K562 (cell line): Measurements from ENCODE around the gene URI1.

Experiments
- HMG20A ChIP-seq: fragments of 450-650 bp; formaldehyde crosslinking; conservative IDR thresholded peaks from 2 replicates; pipeline ENCODE4 v1.4.0; 2020; ENCODE audit warnings: mild to moderate bottlenecking, mixed read lengths
- POLR2A ChIP-seq: fragments of 450-650 bp; conservative IDR thresholded peaks from 2 replicates; pipeline ENCODE4 v1.6.1; 2016
- SRF ChIP-seq, 2 experiments: fragments of 250-450, 450-650 bp in 1 of 2; sonication (Bioruptor Pico) in 1 of 2; sonication (generic) in 1 of 2; formaldehyde crosslinking; IDR thresholded peaks; 2 replicates each; pipeline versions ENCODE4 v1.5.0 to v1.5.1; 2020 to 2022; ENCODE audit warnings: mild to moderate bottlenecking in 1 of 2, missing genetic modification reagents in 1 of 2
- ZNF274 ChIP-seq: IDR thresholded peaks from 2 replicates; pipeline ENCODE4 v1.6.1; 2011; ENCODE audit warnings: low read depth, mild to moderate bottlenecking, low read length, moderate library complexity, borderline replicate concordance
- ZNF589 ChIP-seq: fragments of 200-800 bp; sonication (Bioruptor generic); IDR thresholded peaks from 2 replicates; pipeline ENCODE4 v1.6.1; 2016; ENCODE audit warnings: low read depth, missing genetic modification characterization, missing compliant biosample characterization
- TF ChIP-seq, protein P1 (sequence below): sonication (generic); formaldehyde crosslinking; IDR thresholded peaks from 2 replicates; pipeline ENCODE4 v1.5.0; 2020; ENCODE audit warnings: missing genetic modification reagents
- TF ChIP-seq, protein P2 (sequence below), 2 experiments: fragments of 450-650 bp in 1 of 2; sonication (generic) in 1 of 2; formaldehyde crosslinking in 1 of 2; IDR thresholded peaks; 2 replicates each; pipeline versions ENCODE4 v1.7.1 to v1.9.0; 2016 to 2022; ENCODE audit warnings: inconsistent platforms in 1 of 2, mild to moderate bottlenecking in 1 of 2, missing genetic modification reagents in 1 of 2

DNA sequence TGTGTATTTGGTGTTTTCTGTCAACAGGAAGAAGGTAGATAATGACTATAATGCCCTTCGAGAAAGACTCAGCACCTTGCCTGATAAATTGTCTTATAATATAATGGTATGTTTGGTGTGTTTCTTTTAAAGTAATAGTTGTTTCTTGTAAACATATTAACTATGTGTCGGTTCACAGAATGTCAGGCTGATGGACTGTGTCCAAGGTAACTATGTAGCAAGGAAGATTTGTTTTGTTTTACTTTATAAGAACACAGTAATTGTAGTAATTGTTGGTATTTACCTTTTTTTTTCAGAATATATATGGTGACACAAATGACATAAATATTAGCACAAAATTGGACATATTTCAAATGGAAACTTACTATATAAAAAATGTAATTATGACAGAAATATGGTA is 43.2 kb downstream of the URI1 start:
- no peak for TF ChIP-seq POLR2A
- TF ChIP-seq, protein P1, sequence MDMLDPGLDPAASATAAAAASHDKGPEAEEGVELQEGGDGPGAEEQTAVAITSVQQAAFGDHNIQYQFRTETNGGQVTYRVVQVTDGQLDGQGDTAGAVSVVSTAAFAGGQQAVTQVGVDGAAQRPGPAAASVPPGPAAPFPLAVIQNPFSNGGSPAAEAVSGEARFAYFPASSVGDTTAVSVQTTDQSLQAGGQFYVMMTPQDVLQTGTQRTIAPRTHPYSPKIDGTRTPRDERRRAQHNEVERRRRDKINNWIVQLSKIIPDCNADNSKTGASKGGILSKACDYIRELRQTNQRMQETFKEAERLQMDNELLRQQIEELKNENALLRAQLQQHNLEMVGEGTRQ: no peak
- TF ChIP-seq, protein P2, sequence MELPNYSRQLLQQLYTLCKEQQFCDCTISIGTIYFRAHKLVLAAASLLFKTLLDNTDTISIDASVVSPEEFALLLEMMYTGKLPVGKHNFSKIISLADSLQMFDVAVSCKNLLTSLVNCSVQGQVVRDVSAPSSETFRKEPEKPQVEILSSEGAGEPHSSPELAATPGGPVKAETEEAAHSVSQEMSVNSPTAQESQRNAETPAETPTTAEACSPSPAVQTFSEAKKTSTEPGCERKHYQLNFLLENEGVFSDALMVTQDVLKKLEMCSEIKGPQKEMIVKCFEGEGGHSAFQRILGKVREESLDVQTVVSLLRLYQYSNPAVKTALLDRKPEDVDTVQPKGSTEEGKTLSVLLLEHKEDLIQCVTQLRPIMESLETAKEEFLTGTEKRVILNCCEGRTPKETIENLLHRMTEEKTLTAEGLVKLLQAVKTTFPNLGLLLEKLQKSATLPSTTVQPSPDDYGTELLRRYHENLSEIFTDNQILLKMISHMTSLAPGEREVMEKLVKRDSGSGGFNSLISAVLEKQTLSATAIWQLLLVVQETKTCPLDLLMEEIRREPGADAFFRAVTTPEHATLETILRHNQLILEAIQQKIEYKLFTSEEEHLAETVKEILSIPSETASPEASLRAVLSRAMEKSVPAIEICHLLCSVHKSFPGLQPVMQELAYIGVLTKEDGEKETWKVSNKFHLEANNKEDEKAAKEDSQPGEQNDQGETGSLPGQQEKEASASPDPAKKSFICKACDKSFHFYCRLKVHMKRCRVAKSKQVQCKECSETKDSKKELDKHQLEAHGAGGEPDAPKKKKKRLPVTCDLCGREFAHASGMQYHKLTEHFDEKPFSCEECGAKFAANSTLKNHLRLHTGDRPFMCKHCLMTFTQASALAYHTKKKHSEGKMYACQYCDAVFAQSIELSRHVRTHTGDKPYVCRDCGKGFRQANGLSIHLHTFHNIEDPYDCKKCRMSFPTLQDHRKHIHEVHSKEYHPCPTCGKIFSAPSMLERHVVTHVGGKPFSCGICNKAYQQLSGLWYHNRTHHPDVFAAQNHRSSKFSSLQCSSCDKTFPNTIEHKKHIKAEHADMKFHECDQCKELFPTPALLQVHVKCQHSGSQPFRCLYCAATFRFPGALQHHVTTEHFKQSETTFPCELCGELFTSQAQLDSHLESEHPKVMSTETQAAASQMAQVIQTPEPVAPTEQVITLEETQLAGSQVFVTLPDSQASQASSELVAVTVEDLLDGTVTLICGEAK (IDR thresholded peaks at IDR 0.05): no peak
- TF ChIP-seq, protein P2 (CRISPR knock-in tag; IDR thresholded peaks at IDR 0.05): no peak
- TF ChIP-seq SRF (CRISPR knock-in tag; IDR thresholded peaks at IDR 0.05): no peak
- no peak for TF ChIP-seq HMG20A (CRISPR knock-in tag)
- no peak for TF ChIP-seq ZNF274
- no peak for TF ChIP-seq ZNF589
